ENCODE measurements around the gene HDAC6. TPM values are rescaled to one million over a fixed set of nuclear protein-coding genes. Genes with fewer than 3 reads are reported as not detected.

Gene HDAC6
- polyA plus RNA-seq, 1 donor from 2014 or later, result 161 TPM

- TF ChIP-seq TAF1 (IDR thresholded peaks at IDR 0.05; ENCODE audit: low read depth), result no peak
- no peak for TF ChIP-seq SMC3 (conservative IDR thresholded peaks at IDR 0.05; ENCODE audit: poor library complexity)
- TF ChIP-seq EP300 (conservative IDR thresholded peaks at IDR 0.05; ENCODE audit: poor library complexity, severe bottlenecking), result no peak
- Histone ChIP-seq H3K79me2 (replicated peaks; ENCODE audit: insufficient read depth, low read length) (no peaks in the 10 kb centered on the region), H3K27ac (ENCODE audit: low read length) (no peak overlapping the region), H3K4me2 (ENCODE audit: low read length) (no peak overlapping the region), H3F3A (ENCODE audit: insufficient read depth, low read length, poor library complexity, severe bottlenecking) (no peaks in the 10 kb centered on the region), H3K27me3 (ENCODE audit: insufficient read depth, low read depth, low read length) (no peaks in the 10 kb centered on the region), H3K9me3 (ENCODE audit: low read length) (no peaks in the 10 kb centered on the region), H3K4me3 (ENCODE audit: low read length) (no peak overlapping the region), H4K20me1 (ENCODE audit: insufficient read depth) (no peaks in the 10 kb centered on the region), H3K9me2 (ENCODE audit: insufficient read depth, low read length) (no peaks in the 10 kb centered on the region), H3K36me3 (ENCODE audit: insufficient read depth, low read length) (no peaks in the 10 kb centered on the region), H3K9ac (ENCODE audit: low read length) (no peak overlapping the region), H2AFZ (ENCODE audit: low read depth, low read length) (no peak overlapping the region)
Measured at GRCh38 chrX:48793935-48794334, 7.9 kb upstream of the HDAC6 start.

- Histone ChIP-seq H3K79me2 (replicated peaks; ENCODE audit: insufficient read depth, low read length) (no peaks in the 10 kb centered on the region), H2AFZ (ENCODE audit: low read depth, low read length) (no peak overlapping the region), H3K4me3 (ENCODE audit: low read length) (no peak overlapping the region), H3F3A (ENCODE audit: insufficient read depth, low read length, poor library complexity, severe bottlenecking) (no peaks in the 10 kb centered on the region), H3K27me3 (ENCODE audit: insufficient read depth, low read depth, low read length) (no peaks in the 10 kb centered on the region), H3K27ac (ENCODE audit: low read length) (no peak overlapping the region), H3K9ac (ENCODE audit: low read length) (no peak overlapping the region), H3K4me2 (ENCODE audit: low read length) (no peak overlapping the region), H3K9me3 (ENCODE audit: low read length) (no peaks in the 10 kb centered on the region), H3K9me2 (ENCODE audit: insufficient read depth, low read length) (no peaks in the 10 kb centered on the region), H4K20me1 (ENCODE audit: insufficient read depth) (no peaks in the 10 kb centered on the region), H3K36me3 (ENCODE audit: insufficient read depth, low read length) (no peaks in the 10 kb centered on the region)
- no peak for TF ChIP-seq POLR2AphosphoS5 (IDR thresholded peaks at IDR 0.05)
- TF ChIP-seq TAF1 (IDR thresholded peaks at IDR 0.05; ENCODE audit: low read depth), result no peak
- TF ChIP-seq EZH2 (IDR thresholded peaks at IDR 0.05; ENCODE audit: borderline replicate concordance, insufficient read depth, low read length, poor library complexity, severe bottlenecking), result no peak
- TF ChIP-seq CTCF (IDR thresholded peaks at IDR 0.05; ENCODE audit: poor library complexity, severe bottlenecking), result no peak
- no peak for TF ChIP-seq REST (IDR thresholded peaks at IDR 0.05; ENCODE audit: borderline replicate concordance)
- TF ChIP-seq MXI1 (conservative IDR thresholded peaks at IDR 0.05; ENCODE audit: poor library complexity, severe bottlenecking), result no peak
- no peak for TF ChIP-seq RAD21 (conservative IDR thresholded peaks at IDR 0.05)
- TF ChIP-seq EP300 (conservative IDR thresholded peaks at IDR 0.05; ENCODE audit: poor library complexity, severe bottlenecking), result no peak
- no peak for TF ChIP-seq SMC3 (conservative IDR thresholded peaks at IDR 0.05; ENCODE audit: poor library complexity)
Measured at GRCh38 chrX:48794340-48794910, 7.4 kb upstream of the HDAC6 start.

Data from neural cell (in vitro differentiated cells).